ENCODE measurements around the gene PDE1C.

The PDE1C gene

GRCh38 chr7:31938650-31939049 lies 131.6 kb downstream of the PDE1C start:
- DNase-seq (ENCODE audit: low spot score) = no peak

GRCh38 chr7:31937982-31938381 lies 132.2 kb downstream of the PDE1C start:
- no peak for DNase-seq (ENCODE audit: low spot score)

- no peak for DNase-seq (ENCODE audit: low spot score)
These were observed 134.8 kb downstream of the PDE1C start for GRCh38 chr7:31935124-31936054.

GRCh38 chr7:31934551-31934950 lies 135.7 kb downstream of the PDE1C start:
- no peak for DNase-seq (ENCODE audit: low spot score)

GRCh38 chr7:31933481-31933880 lies 136.7 kb downstream of the PDE1C start:
- DNase-seq (ENCODE audit: low spot score) = no peak

GRCh38 chr7:31926991-31927584 lies 143.1 kb downstream of the PDE1C start:
- DNase-seq (ENCODE audit: low spot score) = no peak

GRCh38 chr7:31925753-31926454 lies 144.3 kb downstream of the PDE1C start:
- DNase-seq (ENCODE audit: low spot score) = no peak

GRCh38 chr7:31924251-31924650 lies 146.0 kb downstream of the PDE1C start:
- no peak for DNase-seq (ENCODE audit: low spot score)

GRCh38 chr7:31922848-31923247 lies 147.4 kb downstream of the PDE1C start:
- DNase-seq (ENCODE audit: low spot score) = no peak

GRCh38 chr7:31921047-31921446 lies 149.2 kb downstream of the PDE1C start:
- no peak for DNase-seq (ENCODE audit: low spot score)

- no peak for DNase-seq (ENCODE audit: low spot score)
These were observed 150.4 kb downstream of the PDE1C start for GRCh38 chr7:31919678-31920369.

- DNase-seq (ENCODE audit: low spot score) = no peak
These were observed 151.4 kb downstream of the PDE1C start for GRCh38 chr7:31918706-31919393.

GRCh38 chr7:31917256-31917655 lies 153.0 kb downstream of the PDE1C start:
- DNase-seq (ENCODE audit: low spot score) = no peak

GRCh38 chr7:31910191-31910590 lies 160.0 kb downstream of the PDE1C start:
- no peak for DNase-seq (ENCODE audit: low spot score)

GRCh38 chr7:31906479-31907171 lies 163.6 kb downstream of the PDE1C start:
- DNase-seq (ENCODE audit: low spot score) = no peak

- DNase-seq (ENCODE audit: low spot score) = no peak
These were observed 166.2 kb downstream of the PDE1C start for GRCh38 chr7:31903962-31904361.

GRCh38 chr7:31899356-31899927 lies 170.8 kb downstream of the PDE1C start:
- no peak for DNase-seq (ENCODE audit: low spot score)

- no peak for DNase-seq (ENCODE audit: low spot score)
These were observed 173.3 kb downstream of the PDE1C start for GRCh38 chr7:31896925-31897324.

GRCh38 chr7:31894308-31894707 lies 175.9 kb downstream of the PDE1C start:
- DNase-seq (ENCODE audit: low spot score) = no peak

GRCh38 chr7:31893365-31893764 lies 176.8 kb downstream of the PDE1C start:
- DNase-seq (ENCODE audit: low spot score) = no peak

All from GM03348 (cell line).